Epithelial cell of prostate (primary cell): ENCODE measurements around the gene ABCF2.
A peak's percentile ranks its signal among the peaks of the same experiment; 100 is the strongest.

Source experiments
- DNase-seq: peaks from one replicate; pipeline ENCODE4 v3.0.0-alpha.2; 2011; ENCODE audit warnings: low read depth, low spot score
- H3K27ac ChIP-seq: fragments of 450-650 bp; 2 replicates; pipeline ENCODE4 v1.5.1; 2017; ENCODE audit warnings: mild to moderate bottlenecking

ABCF2 gene

GRCh38 chr7:151242159-151243044, 15.4 kb upstream of the ABCF2 start:
- H3K27ac ChIP-seq: no peak overlapping the region
- DNase-seq: no peak

DNA sequence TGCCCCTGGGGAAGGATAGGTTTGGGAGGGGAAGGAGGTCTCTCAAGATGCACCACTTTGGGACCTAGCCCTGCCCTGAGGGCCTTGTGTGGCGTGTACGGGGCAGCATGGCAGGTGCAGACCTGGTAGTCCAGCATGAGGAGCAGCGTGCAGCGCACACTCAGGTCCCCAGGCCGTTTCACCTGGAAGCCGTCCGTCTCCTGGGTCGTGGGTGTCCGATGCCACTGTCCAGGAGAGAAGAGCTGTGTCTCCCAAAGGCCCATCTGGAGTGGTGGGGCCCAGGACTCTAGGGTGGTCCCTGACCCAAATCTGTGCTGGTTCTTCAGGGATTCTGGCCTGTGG, 14.7 kb upstream of the ABCF2 start:
- no peak for DNase-seq
- no peak overlapping the region for H3K27ac ChIP-seq

DNA sequence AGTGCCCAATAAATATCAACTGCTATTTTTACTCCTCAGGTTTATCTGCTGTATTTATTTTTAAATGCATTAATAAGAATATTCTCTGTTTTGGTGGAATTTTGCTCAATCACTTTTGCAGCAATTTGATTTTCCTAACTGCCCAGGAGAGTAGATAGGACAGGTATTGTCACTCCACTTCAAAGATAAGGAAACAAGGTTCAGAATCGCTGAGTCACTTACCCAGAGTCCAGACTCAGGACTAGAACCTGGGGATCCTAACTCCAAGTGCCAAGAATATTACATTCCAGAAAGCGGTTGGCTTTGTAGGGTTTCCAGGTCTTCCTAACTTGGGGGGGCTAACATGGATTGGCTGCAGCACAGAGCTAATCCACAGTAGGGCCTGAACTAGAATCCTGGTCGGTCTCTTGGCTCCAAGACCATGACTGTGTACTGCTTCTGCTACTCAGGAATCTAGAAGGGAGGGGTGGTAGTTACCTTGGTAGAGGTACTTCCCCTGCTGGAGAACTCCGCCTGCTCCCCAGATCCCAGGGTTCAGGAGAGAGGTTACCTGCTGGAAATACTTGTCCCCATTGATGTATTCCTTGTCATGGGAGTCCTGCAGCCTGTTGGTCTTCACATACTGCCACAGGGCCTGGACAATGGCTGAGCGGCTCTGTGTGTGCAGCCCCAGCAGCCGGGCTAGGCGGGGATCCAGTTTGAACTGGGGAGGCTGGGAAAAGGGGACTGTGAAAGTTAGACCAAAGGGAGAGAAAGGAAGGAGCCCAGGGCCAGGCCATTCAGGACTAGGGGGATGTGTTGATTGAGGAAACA, 14.1 kb upstream of the ABCF2 start:
- no peak for DNase-seq
- no peak overlapping the region for H3K27ac ChIP-seq

- no peak for DNase-seq
- no peak overlapping the region for H3K27ac ChIP-seq
Measured at GRCh38 chr7:151240536-151240935, 13.5 kb upstream of the ABCF2 start.

- DNase-seq: no peak
- no peak overlapping the region for H3K27ac ChIP-seq
Measured at GRCh38 chr7:151239837-151240459, 12.9 kb upstream of the ABCF2 start.

DNA sequence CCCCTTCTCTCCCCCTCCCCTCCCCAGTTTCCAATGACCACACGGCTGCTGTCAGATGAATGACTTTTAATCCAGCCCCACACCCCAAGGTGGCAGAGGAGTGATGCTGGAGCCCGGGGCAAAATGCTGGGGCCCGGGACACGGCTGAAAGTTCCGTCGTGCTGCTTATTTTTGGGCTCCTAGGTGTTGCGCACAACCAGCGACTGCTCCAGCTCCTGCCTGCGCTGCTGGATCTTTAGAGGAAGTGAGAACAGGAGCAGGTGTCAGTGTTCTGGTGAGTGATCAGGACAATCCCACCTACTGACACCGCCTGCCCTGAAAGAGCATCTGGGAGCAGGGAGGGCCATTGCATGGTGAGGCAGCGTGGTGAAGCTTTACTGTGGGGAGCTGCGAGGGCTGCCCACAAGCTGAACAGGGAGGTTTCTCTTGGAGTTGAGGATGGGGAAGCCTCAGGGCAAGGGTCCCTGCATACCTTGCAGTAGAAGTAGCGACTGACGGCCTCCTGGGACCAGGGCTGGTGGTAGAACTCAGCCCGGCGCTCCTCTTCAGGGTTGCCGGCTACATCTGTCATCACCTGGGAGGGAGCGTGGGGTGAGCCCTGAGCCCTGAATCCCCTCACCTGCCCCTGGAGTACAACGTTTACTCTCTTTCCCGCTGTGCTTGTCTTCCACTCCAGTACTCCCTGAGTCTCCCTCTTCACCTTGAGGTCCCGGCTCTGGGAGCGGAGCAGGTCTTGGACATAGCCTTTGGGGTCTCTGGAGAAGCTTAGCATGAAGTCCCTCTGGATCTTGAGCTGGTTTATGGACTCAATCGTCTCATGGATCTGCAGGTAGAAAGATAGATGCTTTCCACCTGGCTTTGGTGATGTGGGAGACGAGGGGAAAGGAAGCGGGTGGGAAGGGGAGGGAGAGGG, 12.2 kb upstream of the ABCF2 start:
- no peak overlapping the region for H3K27ac ChIP-seq
- DNase-seq: no peak

GRCh38 chr7:151238190-151238810, 11.3 kb upstream of the ABCF2 start:
- no peak for DNase-seq
- no peak overlapping the region for H3K27ac ChIP-seq

DNA sequence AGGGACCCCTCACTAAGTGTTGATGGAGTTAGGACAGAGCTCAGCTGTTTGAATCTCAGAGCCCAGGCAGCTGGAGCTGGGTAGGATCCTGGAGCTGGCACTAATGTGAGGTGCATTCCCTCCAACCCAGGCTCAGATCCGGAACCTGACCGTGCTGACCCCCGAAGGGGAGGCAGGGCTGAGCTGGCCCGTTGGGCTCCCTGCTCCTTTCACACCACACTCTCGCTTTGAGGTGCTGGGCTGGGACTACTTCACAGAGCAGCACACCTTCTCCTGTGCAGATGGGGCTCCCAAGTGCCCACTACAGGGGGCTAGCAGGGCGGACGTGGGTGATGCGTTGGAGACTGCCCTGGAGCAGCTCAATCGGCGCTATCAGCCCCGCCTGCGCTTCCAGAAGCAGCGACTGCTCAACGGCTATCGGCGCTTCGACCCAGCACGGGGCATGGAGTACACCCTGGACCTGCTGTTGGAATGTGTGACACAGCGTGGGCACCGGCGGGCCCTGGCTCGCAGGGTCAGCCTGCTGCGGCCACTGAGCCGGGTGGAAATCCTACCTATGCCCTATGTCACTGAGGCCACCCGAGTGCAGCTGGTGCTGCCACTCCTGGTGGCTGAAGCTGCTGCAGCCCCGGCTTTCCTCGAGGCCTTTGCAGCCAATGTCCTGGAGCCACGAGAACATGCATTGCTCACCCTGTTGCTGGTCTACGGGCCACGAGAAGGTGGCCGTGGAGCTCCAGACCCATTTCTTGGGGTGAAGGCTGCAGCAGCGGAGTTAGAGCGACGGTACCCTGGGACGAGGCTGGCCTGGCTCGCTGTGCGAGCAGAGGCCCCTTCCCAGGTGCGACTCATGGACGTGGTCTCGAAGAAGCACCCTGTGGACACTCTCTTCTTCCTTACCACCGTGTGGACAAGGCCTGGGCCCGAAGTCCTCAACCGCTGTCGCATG, 10.5 kb upstream of the ABCF2 start:
- no peak overlapping the region for H3K27ac ChIP-seq
- no peak for DNase-seq

GRCh38 chr7:151236406-151236805, 9.4 kb upstream of the ABCF2 start:
- no peak for DNase-seq

GRCh38 chr7:151235091-151235787, 8.2 kb upstream of the ABCF2 start:
- DNase-seq: no peak
- H3K27ac ChIP-seq: no peak overlapping the region

More at GRCh38 chr7:151236406-151236805, 9.4 kb upstream of the ABCF2 start:
- no peak overlapping the region for H3K27ac ChIP-seq

GRCh38 chr7:151233804-151234203, 6.8 kb upstream of the ABCF2 start:
- no peak for DNase-seq
- peak overlapping the region; percentile 70 for H3K27ac ChIP-seq

GRCh38 chr7:151232917-151233701, 6.1 kb upstream of the ABCF2 start:
- DNase-seq: peak; percentile 40
- H3K27ac ChIP-seq: peak overlapping the region; percentile 70

GRCh38 chr7:151232091-151232916, 5.3 kb upstream of the ABCF2 start, which contains the start of gene CHPF2:
Gene CHPF2 (plus strand): TSS chr7:151232483. CDS start chr7:151234012, 1,529 bp downstream.
- peak; percentile 40 for DNase-seq
- peak within 1 kb of the TSS; percentile 70 for H3K27ac ChIP-seq

DNA sequence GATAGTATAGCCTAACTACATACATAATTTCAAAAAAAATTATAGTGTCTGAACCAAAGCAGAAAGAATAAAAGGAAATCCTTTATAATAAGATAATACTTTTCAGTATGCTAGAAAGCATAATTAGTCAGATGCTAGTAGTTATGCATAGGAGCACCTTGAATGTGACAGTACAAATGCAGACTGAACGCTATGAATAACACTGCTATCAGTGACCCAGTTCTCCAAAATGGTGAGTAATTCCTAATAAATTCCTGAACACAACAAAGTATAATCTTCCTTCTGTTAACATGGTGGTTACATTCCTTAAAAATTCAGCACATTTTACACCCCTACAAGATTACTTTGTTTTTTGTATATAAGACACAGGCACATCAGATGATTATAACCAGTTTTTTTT, 4.1 kb upstream of the ABCF2 start:
- DNase-seq: no peak
- H3K27ac ChIP-seq: no peak overlapping the region

- no peak overlapping the region for H3K27ac ChIP-seq
- DNase-seq: no peak
Measured at GRCh38 chr7:151229249-151229648, 2.2 kb upstream of the ABCF2 start.
